Lung (tissue), 12 donors: ENCODE results near the gene CSF1R. TPM values are rescaled to one million over a fixed set of nuclear protein-coding genes. Genes with fewer than 3 reads are reported as not detected.

Source experiments
- ATAC-seq: fragments of 200-7000 bp; cut with Tn5 transposase; one replicate; pipeline ENCODE4 v1.9.1; 2020; ENCODE audit warnings: moderate number of reproducible peaks; ENCODE audit not compliant: insufficient read depth, low FRiP score
- DNase-seq, 3 donors: peaks; one replicate each; pipeline ENCODE4 v3.0.0-alpha.2; 2013 to 2017
- H3K27ac ChIP-seq, 2 donors: one replicate each; pipeline ENCODE4 v1.5.1; 2013; ENCODE audit warnings: mild to moderate bottlenecking in 2 of 2, moderate library complexity in 2 of 2, control low read depth in 1 of 2, inconsistent platforms in 1 of 2, low read depth in 1 of 2, low read length in 1 of 2
- H3K27me3 ChIP-seq, 3 donors: one replicate each; pipeline ENCODE4 v1.5.1; 2013; ENCODE audit warnings: low read length in 2 of 3; ENCODE audit not compliant: control insufficient read depth in 3 of 3, insufficient read depth in 3 of 3
- H3K36me3 ChIP-seq, 4 donors: one replicate each; pipeline ENCODE4 v1.5.1; 2013; ENCODE audit warnings: low read length in 4 of 4, mild to moderate bottlenecking in 1 of 4, moderate library complexity in 1 of 4; ENCODE audit not compliant: control insufficient read depth in 4 of 4, insufficient read depth in 4 of 4
- H3K4me1 ChIP-seq, 5 donors: one replicate each; pipeline ENCODE4 v1.5.1; 2013; ENCODE audit warnings: low read length in 5 of 5, mild to moderate bottlenecking in 2 of 5, moderate library complexity in 1 of 5; ENCODE audit not compliant: control insufficient read depth in 5 of 5, insufficient read depth in 5 of 5
- H3K4me3 ChIP-seq: one replicate; pipeline ENCODE4 v1.5.1; 2013; ENCODE audit warnings: mild to moderate bottlenecking, control low read depth, moderate library complexity
- H3K9ac ChIP-seq, 2 donors: one replicate each; pipeline ENCODE4 v1.5.1; 2013; ENCODE audit warnings: low read length in 2 of 2, control low read depth in 1 of 2; ENCODE audit not compliant: insufficient read depth in 1 of 2
- H3K9me3 ChIP-seq, 4 donors: one replicate each; pipeline ENCODE4 v1.5.1; 2013; ENCODE audit warnings: low read length in 3 of 4, mild to moderate bottlenecking in 1 of 4, moderate library complexity in 1 of 4; ENCODE audit not compliant: control insufficient read depth in 4 of 4, insufficient read depth in 3 of 4
- CTCF ChIP-seq: IDR thresholded peaks from 2 replicates; pipeline ENCODE4 v1.5.1; 2012; ENCODE audit warnings: mild to moderate bottlenecking; ENCODE audit errors: control extremely low read depth, extremely low read depth
- WGBS, 2 donors: extraction: QIAGEN DNeasy Blood & Tissue Kit; methylation state at CpG; one replicate each; pipeline ENCODE4 v1.1.7; 2013; 5-methylcytosine and 5-hydroxymethylcytosine counted together
- polyA plus RNA-seq, 2 donors: library from polyadenylated mRNA; stranded (reverse); fragments of 200-250 nt; gene quantifications; one replicate each; pipeline ENCODE4 v1.2.1, GENCODE V29; 2013
- total RNA-seq, 2 donors: library from RNA; depleted of rRNA in 1 of 2; stranded (reverse); fragments of >200 nt in 1 of 2; gene quantifications; one replicate each; pipeline ENCODE4 v1.2.1, GENCODE V29; 2014 to 2021
- donor health status: control.
- donor health status: control.
- donor health status: Bipolar disorder and iron deficiency.
- donor health status: healthy.
- donor health status: DM: yes; HTN: yes; CAD: no.

Gene CSF1R
- total and polyA plus RNA-seq, 4 donors = 13.0 to 65.0 (median 40.7) TPM

DNA sequence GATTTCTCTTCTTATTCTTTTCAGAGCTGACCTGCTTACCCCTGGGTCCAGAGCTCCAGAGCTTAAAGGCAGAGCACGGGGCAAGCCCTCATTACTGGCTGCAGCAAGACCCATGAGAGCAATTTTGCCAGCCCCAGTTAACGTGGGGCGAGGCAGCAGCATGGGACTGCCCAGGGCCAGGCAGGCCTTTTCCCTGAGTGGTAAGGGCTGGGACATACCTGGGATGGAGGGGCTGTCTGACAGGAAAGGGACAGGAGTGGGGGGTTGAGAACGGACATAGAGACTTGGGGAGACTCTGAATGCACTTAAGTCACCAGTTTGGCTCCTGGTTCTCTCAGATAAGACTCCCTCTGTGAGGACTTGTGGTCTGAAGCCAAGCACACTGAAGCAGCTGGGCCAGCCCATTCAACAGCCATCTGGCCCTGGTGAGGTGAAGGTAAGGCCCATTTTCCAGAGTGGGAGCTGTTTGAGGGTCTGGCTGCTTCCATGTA, 59.6 kb downstream of the CSF1R start:
- no peaks in the 10 kb centered on the region for H3K27me3 ChIP-seq
- peaks cover 0 to 19% (median 4%) of the 10 kb centered on the region in 5 donors for H3K4me1 ChIP-seq
- H3K36me3 ChIP-seq = peaks cover 11 to 39% (median 32%) of the 10 kb centered on the region in 4 donors
- H3K4me3 ChIP-seq = no peak overlapping the region
- H3K9me3 ChIP-seq = no peaks in the 10 kb centered on the region
- ATAC-seq (no peak), DNase-seq (no peak)
- TF ChIP-seq CTCF = no peak
- no peak overlapping the region for H3K27ac ChIP-seq
- no peak overlapping the region for H3K9ac ChIP-seq
- WGBS, 2 donors = 93 to 98% methylated on average over 4 of the region's 4 CpGs

GRCh38 chr5:150024346-150024984, 61.9 kb downstream of the CSF1R start:
- no peak for TF ChIP-seq CTCF
- DNase-seq (peak in 1 of 3 donors; percentile 7), ATAC-seq (no peak)
- no peaks in the 10 kb centered on the region for H3K27me3 ChIP-seq
- H3K4me1 ChIP-seq = peaks cover 0 to 31% (median under 1%) of the 10 kb centered on the region in 5 donors
- H3K27ac ChIP-seq = peak overlapping the region; percentile 4 to 73
- no peak overlapping the region for H3K4me3 ChIP-seq
- peaks cover 8 to 48% (median 35%) of the 10 kb centered on the region in 4 donors for H3K36me3 ChIP-seq
- H3K9ac ChIP-seq = no peak overlapping the region
- WGBS, 2 donors = 63 to 77% methylated on average over 9 of the region's 9 CpGs
- H3K9me3 ChIP-seq = no peaks in the 10 kb centered on the region

DNA sequence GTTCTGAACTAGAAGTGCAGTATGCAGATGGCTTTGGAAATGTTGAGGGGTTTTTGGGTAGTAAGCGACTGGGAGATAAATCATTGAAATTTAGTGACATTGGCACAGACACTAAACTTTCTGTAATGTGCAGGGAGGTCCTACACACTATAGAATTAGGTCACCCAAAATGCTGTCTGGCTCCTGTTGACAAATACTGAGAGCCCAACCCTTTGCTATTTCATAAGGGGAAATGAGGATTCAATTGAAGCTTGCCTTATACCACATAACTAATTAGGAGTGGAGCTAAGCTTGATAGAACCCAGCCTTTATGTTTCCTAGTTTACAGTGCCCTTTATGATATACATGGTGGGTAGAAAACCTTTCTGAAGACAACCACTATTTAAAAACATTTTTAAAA, 63.2 kb downstream of the CSF1R start:
- 91 to 96% methylated on average over 1 of the region's 1 CpG for WGBS, 2 donors
- TF ChIP-seq CTCF = no peak
- Histone ChIP-seq H3K4me3 (no peak overlapping the region), H3K4me1 (peaks cover 0 to 31% (median 0%) of the 10 kb centered on the region in 5 donors), H3K27me3 (no peaks in the 10 kb centered on the region), H3K9me3 (no peaks in the 10 kb centered on the region), H3K9ac (no peak overlapping the region), H3K36me3 (peaks cover 18 to 56% (median 39%) of the 10 kb centered on the region in 4 donors), H3K27ac (peak overlapping the region; percentile 22 to 88)
- DNase-seq (no peak), ATAC-seq (no peak)
